Memory B cell (primary cell): ENCODE results near the gene SH3D21.

Experiments used
- ATAC-seq: fragments of 150-1000 bp; cut with Tn5 transposase; 2 replicates; pipeline ENCODE4 v1.10.0; 2021; ENCODE audit warnings: low read depth, mild to moderate bottlenecking, moderate library complexity
- DNase-seq, 2 donors: peaks; one replicate each; pipeline ENCODE4 v3.0.0; 2022; ENCODE audit warnings: low spot score in 2 of 2
- H3K27ac Mint-ChIP-seq: one replicate; pipeline ENCODE4 v1.8.0; 2022; ENCODE audit warnings: mild to moderate bottlenecking, moderate library complexity, mixed read lengths
- H3K27me3 Mint-ChIP-seq: one replicate; pipeline ENCODE4 v1.8.0; 2022; ENCODE audit warnings: mixed read lengths
- H3K36me3 Mint-ChIP-seq: one replicate; pipeline ENCODE4 v1.8.0; 2022; ENCODE audit warnings: mild to moderate bottlenecking, mixed read lengths
- H3K4me1 Mint-ChIP-seq: one replicate; pipeline ENCODE4 v1.8.0; 2022; ENCODE audit warnings: mixed read lengths
- H3K4me3 Mint-ChIP-seq: one replicate; pipeline ENCODE4 v1.8.0; 2022; ENCODE audit warnings: mild to moderate bottlenecking, moderate library complexity, mixed read lengths
- H3K9me3 Mint-ChIP-seq: one replicate; pipeline ENCODE4 v1.8.0; 2022; ENCODE audit warnings: mixed read lengths

The SH3D21 gene

GRCh38 chr1:36328713-36329112, 22.5 kb downstream of the SH3D21 start:
- Mint-ChIP-seq H3K4me3 (no peak overlapping the region), H3K4me1 (peaks cover 11% of the 10 kb centered on the region), H3K27ac (no peak overlapping the region), H3K27me3 (peaks cover 33% of the 10 kb centered on the region), H3K9me3 (no peaks in the 10 kb centered on the region), H3K36me3 (no peaks in the 10 kb centered on the region)
- no peak for ATAC-seq
- DNase-seq, result no peak

- DNase-seq, result no peak
- Mint-ChIP-seq H3K36me3 (no peaks in the 10 kb centered on the region), H3K9me3 (no peaks in the 10 kb centered on the region), H3K27ac (no peak overlapping the region), H3K27me3 (peaks cover 31% of the 10 kb centered on the region), H3K4me3 (no peak overlapping the region), H3K4me1 (peaks cover 2% of the 10 kb centered on the region)
- ATAC-seq, result no peak
These were observed 23.6 kb downstream of the SH3D21 start for GRCh38 chr1:36329817-36330216.

- Mint-ChIP-seq H3K4me3 (no peak overlapping the region), H3K27ac (no peak overlapping the region), H3K9me3 (no peaks in the 10 kb centered on the region), H3K27me3 (peaks cover 27% of the 10 kb centered on the region), H3K4me1 (peaks cover 2% of the 10 kb centered on the region), H3K36me3 (no peaks in the 10 kb centered on the region)
- ATAC-seq (no peak), DNase-seq (no peak)
These were observed 24.8 kb downstream of the SH3D21 start for GRCh38 chr1:36330940-36331339.

- Mint-ChIP-seq H3K9me3 (no peaks in the 10 kb centered on the region), H3K4me1 (peaks cover 7% of the 10 kb centered on the region), H3K27ac (no peak overlapping the region), H3K27me3 (no peaks in the 10 kb centered on the region), H3K36me3 (peaks cover 11% of the 10 kb centered on the region), H3K4me3 (no peak overlapping the region)
- ATAC-seq (no peak), DNase-seq (no peak)
These were observed 31.7 kb downstream of the SH3D21 start for GRCh38 chr1:36337830-36338229.

GRCh38 chr1:36339215-36339614, 33.0 kb downstream of the SH3D21 start:
- H3K4me3 Mint-ChIP-seq, result no peak overlapping the region
- no peaks in the 10 kb centered on the region for H3K27me3 Mint-ChIP-seq
- ATAC-seq (no peak), DNase-seq (no peak)
- H3K4me1 Mint-ChIP-seq, result peaks cover 7% of the 10 kb centered on the region
- no peak overlapping the region for H3K27ac Mint-ChIP-seq
- H3K36me3 Mint-ChIP-seq, result peaks cover 13% of the 10 kb centered on the region
- H3K9me3 Mint-ChIP-seq, result no peaks in the 10 kb centered on the region

- no peaks in the 10 kb centered on the region for H3K9me3 Mint-ChIP-seq
- H3K27ac Mint-ChIP-seq, result no peak overlapping the region
- no peak for ATAC-seq
- no peak overlapping the region for H3K4me3 Mint-ChIP-seq
- peaks cover 16% of the 10 kb centered on the region for H3K36me3 Mint-ChIP-seq
- DNase-seq, result no peak
- H3K27me3 Mint-ChIP-seq, result no peaks in the 10 kb centered on the region
- H3K4me1 Mint-ChIP-seq, result peaks cover 7% of the 10 kb centered on the region
These were observed 33.4 kb downstream of the SH3D21 start for GRCh38 chr1:36339615-36340014.

GRCh38 chr1:36341626-36342320, 35.6 kb downstream of the SH3D21 start:
- peaks cover 22% of the 10 kb centered on the region for H3K36me3 Mint-ChIP-seq
- DNase-seq (no peak), ATAC-seq (no peak)
- H3K4me3 Mint-ChIP-seq, result no peak overlapping the region
- H3K9me3 Mint-ChIP-seq, result no peaks in the 10 kb centered on the region
- H3K27ac Mint-ChIP-seq, result no peak overlapping the region
- H3K4me1 Mint-ChIP-seq, result peaks cover 7% of the 10 kb centered on the region
- H3K27me3 Mint-ChIP-seq, result no peaks in the 10 kb centered on the region

- peak in 1 of 2 donors; percentile 52 for DNase-seq
- Mint-ChIP-seq H3K4me3 (no peak overlapping the region), H3K27me3 (no peaks in the 10 kb centered on the region), H3K36me3 (peaks cover 27% of the 10 kb centered on the region), H3K4me1 (peaks cover 7% of the 10 kb centered on the region), H3K27ac (no peak overlapping the region), H3K9me3 (no peaks in the 10 kb centered on the region)
- peak; percentile 82 for ATAC-seq
These were observed 36.4 kb downstream of the SH3D21 start for GRCh38 chr1:36342426-36343185.

GRCh38 chr1:36343651-36344394, 37.7 kb downstream of the SH3D21 start:
- peaks cover 3% of the 10 kb centered on the region for H3K4me1 Mint-ChIP-seq

GRCh38 chr1:36344395-36344680, 38.2 kb downstream of the SH3D21 start:
- no peak for ATAC-seq
- Mint-ChIP-seq H3K36me3 (peaks cover 31% of the 10 kb centered on the region), H3K4me1 (peaks cover under 1% of the 10 kb centered on the region), H3K4me3 (no peak overlapping the region), H3K27me3 (no peaks in the 10 kb centered on the region), H3K27ac (no peak overlapping the region), H3K9me3 (no peaks in the 10 kb centered on the region)
- DNase-seq, result no peak

More at GRCh38 chr1:36343651-36344394, 37.7 kb downstream of the SH3D21 start:
- no peak overlapping the region for H3K4me3 Mint-ChIP-seq
- H3K27me3 Mint-ChIP-seq, result no peaks in the 10 kb centered on the region
- peaks cover 31% of the 10 kb centered on the region for H3K36me3 Mint-ChIP-seq
- no peak for DNase-seq
- H3K27ac Mint-ChIP-seq, result no peak overlapping the region
- H3K9me3 Mint-ChIP-seq, result no peaks in the 10 kb centered on the region
- no peak for ATAC-seq

- peaks cover 31% of the 10 kb centered on the region for H3K36me3 Mint-ChIP-seq
- no peaks in the 10 kb centered on the region for H3K27me3 Mint-ChIP-seq
- no peak overlapping the region for H3K4me3 Mint-ChIP-seq
- ATAC-seq (no peak), DNase-seq (no peak)
- H3K27ac Mint-ChIP-seq, result no peak overlapping the region
- H3K4me1 Mint-ChIP-seq, result peaks cover 2% of the 10 kb centered on the region
- no peaks in the 10 kb centered on the region for H3K9me3 Mint-ChIP-seq
These were observed 39.2 kb downstream of the SH3D21 start for GRCh38 chr1:36345353-36345752.

GRCh38 chr1:36346741-36347370, 40.7 kb downstream of the SH3D21 start:
- Mint-ChIP-seq H3K9me3 (no peaks in the 10 kb centered on the region), H3K4me3 (no peak overlapping the region), H3K27me3 (no peaks in the 10 kb centered on the region), H3K4me1 (peaks cover 4% of the 10 kb centered on the region), H3K27ac (no peak overlapping the region), H3K36me3 (peaks cover 26% of the 10 kb centered on the region)
- ATAC-seq, result no peak
- no peak for DNase-seq

- H3K27me3 Mint-ChIP-seq, result no peaks in the 10 kb centered on the region
- H3K4me1 Mint-ChIP-seq, result peaks cover 8% of the 10 kb centered on the region
- DNase-seq (no peak), ATAC-seq (peak; percentile 55)
- H3K27ac Mint-ChIP-seq, result no peak overlapping the region
- H3K36me3 Mint-ChIP-seq, result peaks cover 30% of the 10 kb centered on the region
- no peak overlapping the region for H3K4me3 Mint-ChIP-seq
- H3K9me3 Mint-ChIP-seq, result no peaks in the 10 kb centered on the region
These were observed 43.1 kb downstream of the SH3D21 start for GRCh38 chr1:36349241-36349671.

- H3K9me3 Mint-ChIP-seq, result no peaks in the 10 kb centered on the region
- DNase-seq (no peak), ATAC-seq (no peak)
- H3K27me3 Mint-ChIP-seq, result no peaks in the 10 kb centered on the region
- H3K36me3 Mint-ChIP-seq, result peaks cover 26% of the 10 kb centered on the region
- H3K4me3 Mint-ChIP-seq, result no peak overlapping the region
- no peak overlapping the region for H3K27ac Mint-ChIP-seq
- H3K4me1 Mint-ChIP-seq, result peaks cover 8% of the 10 kb centered on the region
These were observed 43.7 kb downstream of the SH3D21 start for GRCh38 chr1:36349839-36350238.
